NB4 (cell line): ENCODE results near the gene AMOTL1.

Experiments
- DNase-seq: peaks from one replicate; pipeline ENCODE4 v3.0.0; 2010; ENCODE audit warnings: low read depth
- H3K4me3 ChIP-seq: one replicate; pipeline ENCODE4 v1.5.1; 2011; ENCODE audit warnings: mild to moderate bottlenecking, low read depth, low read length, moderate library complexity
- CTCF ChIP-seq: IDR thresholded peaks from one replicate; pipeline ENCODE4 v1.5.1; 2012; ENCODE audit warnings: low read depth, low read length
- MAX ChIP-seq: IDR thresholded peaks from 2 replicates; pipeline ENCODE4 v1.6.1; 2011; ENCODE audit warnings: low read depth, low read length
- MYC ChIP-seq: IDR thresholded peaks from 2 replicates; pipeline ENCODE4 v1.6.1; 2011; ENCODE audit warnings: low read depth, low read length
- POLR2A ChIP-seq: IDR thresholded peaks from 2 replicates; pipeline ENCODE4 v1.6.1; 2011; ENCODE audit warnings: mild to moderate bottlenecking; ENCODE audit not compliant: insufficient read length; ENCODE audit errors: extremely low read depth

The AMOTL1 gene

GRCh38 chr11:94882931-94883330 lies 114.8 kb downstream of the AMOTL1 start:
- no peak for DNase-seq
- TF ChIP-seq CTCF (no peak), MYC (no peak), MAX (no peak), POLR2A (no peak)
- H3K4me3 ChIP-seq, result no peak overlapping the region

GRCh38 chr11:94883878-94884277 lies 115.7 kb downstream of the AMOTL1 start:
- no peak for DNase-seq
- TF ChIP-seq MAX, result no peak
- TF ChIP-seq POLR2A, result no peak
- TF ChIP-seq CTCF, result no peak
- TF ChIP-seq MYC, result no peak
- H3K4me3 ChIP-seq, result no peak overlapping the region

- no peak overlapping the region for H3K4me3 ChIP-seq
- no peak for TF ChIP-seq MAX
- DNase-seq, result no peak
These were observed 116.2 kb downstream of the AMOTL1 start for GRCh38 chr11:94884376-94884775.

GRCh38 chr11:94885133-94885532 lies 117.0 kb downstream of the AMOTL1 start:
- no peak overlapping the region for H3K4me3 ChIP-seq
- no peak for DNase-seq
- TF ChIP-seq CTCF (no peak), MAX (no peak), MYC (no peak), POLR2A (no peak)

GRCh38 chr11:94885581-94885980 lies 117.4 kb downstream of the AMOTL1 start:
- no peak for DNase-seq
- H3K4me3 ChIP-seq, result no peak overlapping the region
- TF ChIP-seq MAX, result no peak
- TF ChIP-seq MYC, result no peak
- no peak for TF ChIP-seq CTCF
- no peak for TF ChIP-seq POLR2A

- TF ChIP-seq MAX (no peak), POLR2A (no peak), MYC (no peak), CTCF (no peak)
- no peak overlapping the region for H3K4me3 ChIP-seq
- no peak for DNase-seq
These were observed 120.0 kb downstream of the AMOTL1 start for GRCh38 chr11:94888204-94888603.
